CD4-positive, alpha-beta T cell treated with Interleukin-17A for 1 hour (primary cell): ENCODE data around the gene SPOCK1.

Experiments
- DNase-seq: peaks from one replicate; pipeline ENCODE4 v3.0.0-alpha.2; 2020

Gene SPOCK1

DNA sequence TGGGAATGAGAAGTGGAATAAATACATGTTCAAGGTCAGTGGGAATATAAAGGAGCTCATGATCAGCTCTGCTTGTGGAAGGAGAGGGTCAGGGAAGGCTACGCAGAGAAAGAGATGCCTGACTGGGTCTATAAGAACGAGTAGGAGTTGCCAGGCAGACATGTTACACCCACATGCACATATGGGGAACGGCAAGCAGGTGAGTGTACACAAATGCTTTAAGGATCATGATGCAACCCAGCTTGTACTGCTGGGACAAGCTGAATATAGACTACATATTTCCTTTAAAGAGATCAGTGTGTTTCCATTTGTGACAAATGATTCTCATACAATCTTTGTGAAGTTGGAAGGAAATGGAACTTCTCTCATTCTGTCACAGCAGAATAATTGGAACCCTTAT lies 141.7 kb downstream of the SPOCK1 start:
- DNase-seq, result no peak

DNA sequence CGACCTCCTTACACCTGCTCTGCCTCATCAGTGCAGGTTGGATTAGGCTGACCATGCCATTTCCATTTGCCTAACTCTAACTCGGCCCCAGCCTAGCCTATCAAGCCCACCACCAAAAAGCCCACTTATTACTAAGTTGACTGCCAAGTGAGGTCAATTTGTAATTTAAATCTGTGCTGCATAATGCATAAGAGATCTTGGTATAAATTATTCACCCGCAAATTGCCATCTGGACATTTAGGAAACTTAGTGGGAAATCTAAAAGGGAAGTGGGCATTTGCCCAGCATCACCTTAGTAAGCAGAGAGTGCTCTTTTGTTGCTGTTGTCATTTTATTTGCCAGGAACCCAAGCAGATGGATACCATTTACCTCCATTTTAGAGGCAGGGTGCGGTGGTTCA lies 143.0 kb downstream of the SPOCK1 start:
- DNase-seq, result no peak

DNA sequence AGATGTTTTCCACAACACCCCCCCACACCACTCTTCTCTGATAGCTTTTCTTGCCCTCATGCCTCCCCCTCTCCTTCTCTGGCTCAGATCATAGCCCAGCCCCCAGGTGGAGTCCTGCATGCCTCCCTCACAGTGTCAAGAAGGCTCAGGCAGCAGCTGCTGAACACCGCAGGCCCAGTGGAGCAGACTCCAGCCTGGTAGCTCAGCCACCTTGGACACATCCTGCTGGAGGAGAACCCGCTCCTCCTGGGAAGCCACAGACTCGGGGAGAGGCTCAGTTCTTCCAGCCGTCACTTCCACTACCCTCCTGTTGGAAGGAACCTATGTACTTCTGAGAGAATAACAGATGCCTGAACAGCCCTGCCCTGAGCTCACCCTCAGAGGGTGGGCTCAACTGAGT lies 143.4 kb downstream of the SPOCK1 start:
- DNase-seq, result no peak

DNA sequence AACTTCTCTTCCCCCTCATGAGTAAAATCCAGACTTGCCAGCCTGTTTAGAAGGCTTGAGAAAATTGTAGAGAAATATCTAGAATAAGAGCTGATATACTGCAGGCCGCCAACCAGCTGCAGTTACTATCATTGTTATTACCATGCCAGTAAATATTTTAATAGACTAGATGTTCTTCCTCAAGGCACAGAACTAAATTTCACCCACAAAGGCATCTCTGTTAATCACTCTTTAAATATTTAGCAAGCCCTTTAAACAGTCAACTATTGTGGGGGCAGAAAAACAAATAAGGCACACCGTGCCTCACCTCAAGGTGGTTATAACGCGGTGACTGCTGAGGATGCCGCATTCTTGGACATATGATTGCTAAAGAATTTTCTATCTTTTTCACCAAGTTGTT lies 147.0 kb downstream of the SPOCK1 start:
- no peak for DNase-seq

DNA sequence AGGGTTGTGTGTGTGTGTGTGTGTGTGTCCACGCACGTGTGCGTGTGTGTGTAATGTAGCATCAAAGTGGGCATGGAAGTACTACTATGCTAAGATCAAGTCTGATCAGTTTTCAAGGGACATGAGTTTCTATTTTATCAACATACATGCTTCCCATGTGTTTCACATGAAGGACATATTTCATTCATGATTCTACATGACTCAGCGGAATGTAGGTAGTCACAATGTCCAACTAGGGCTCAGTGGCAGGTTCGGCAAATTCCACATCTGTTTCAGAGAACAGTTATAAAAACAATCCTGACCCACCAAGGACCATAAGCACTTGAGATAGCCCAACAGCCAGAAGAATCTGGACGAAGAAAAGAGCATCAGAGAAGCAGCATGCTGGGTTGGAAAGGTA lies 148.3 kb downstream of the SPOCK1 start:
- DNase-seq, result no peak

DNA sequence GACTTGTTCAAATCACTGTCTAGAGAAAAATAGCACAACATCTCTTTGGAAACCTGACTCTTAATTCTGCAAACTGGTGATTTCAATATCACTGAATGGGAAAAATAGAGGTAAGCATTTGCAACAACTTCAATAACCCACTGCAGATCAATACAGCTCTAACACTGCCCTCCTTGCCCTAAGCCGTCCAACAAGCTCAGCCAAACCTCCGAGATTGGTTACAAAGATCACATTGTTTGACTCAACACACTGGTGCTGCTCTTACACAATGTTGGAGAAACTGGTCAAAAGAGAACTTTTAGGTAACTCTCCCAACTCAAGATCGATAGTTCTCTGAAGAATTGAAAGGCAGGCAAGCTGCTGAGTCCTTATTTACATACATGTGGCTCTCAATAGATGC lies 150.4 kb downstream of the SPOCK1 start:
- DNase-seq, result no peak

DNA sequence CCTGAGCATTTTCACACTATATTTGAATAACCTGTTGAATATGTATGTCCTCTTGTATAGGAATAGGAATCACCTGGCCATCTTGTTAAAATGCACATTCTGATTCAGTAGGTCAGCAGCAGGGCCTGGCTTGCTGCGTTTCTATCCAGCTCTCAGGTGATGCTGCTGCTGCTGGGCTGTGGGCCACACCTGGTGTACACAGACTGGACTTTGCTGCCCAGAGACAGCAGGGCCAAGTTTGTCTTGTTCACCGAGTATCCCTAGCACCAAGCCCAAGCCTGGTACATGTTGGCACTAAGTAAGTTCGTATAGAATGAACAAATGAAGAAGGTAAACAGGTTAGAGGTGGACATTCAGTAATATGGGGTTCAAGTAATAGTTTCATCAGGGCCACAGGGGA lies 151.3 kb downstream of the SPOCK1 start:
- no peak for DNase-seq

DNA sequence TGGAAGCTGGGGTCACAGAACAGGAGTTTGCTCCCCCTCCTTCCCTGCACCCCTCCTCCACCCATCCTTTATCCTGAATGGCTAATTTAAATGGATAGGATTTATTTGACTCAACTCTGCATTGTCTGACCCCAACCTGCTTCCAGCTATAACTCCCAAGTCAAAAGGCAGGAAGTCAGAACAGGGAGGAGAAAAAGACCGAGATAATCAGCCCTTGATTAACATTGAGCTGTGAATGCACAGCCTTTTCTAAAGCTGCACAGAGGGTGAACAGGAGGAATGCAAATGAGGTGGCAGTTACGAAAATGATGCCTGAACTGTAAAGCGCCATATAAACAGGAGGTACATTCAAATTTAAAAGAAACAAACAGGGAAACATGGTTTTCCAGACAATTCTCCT lies 152.8 kb downstream of the SPOCK1 start:
- no peak for DNase-seq

DNA sequence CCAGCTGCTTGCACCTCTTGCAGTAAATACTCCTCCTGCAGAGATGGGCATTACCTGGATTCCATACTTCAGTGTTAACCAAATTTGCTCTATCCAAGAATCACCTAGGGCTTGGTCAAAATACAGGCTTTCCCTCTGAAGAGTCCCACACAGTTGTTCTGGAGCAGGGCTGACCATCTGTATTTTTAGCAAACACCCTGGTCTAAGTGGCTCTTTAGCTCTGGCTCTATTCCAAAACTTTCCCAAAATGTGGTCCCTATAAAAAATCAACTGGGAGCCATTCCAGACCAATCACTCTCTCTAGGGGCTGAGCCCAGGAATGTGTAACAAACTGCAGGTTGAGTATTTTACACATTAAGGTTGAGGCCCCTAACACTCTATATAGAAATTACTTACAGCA lies 153.7 kb downstream of the SPOCK1 start:
- DNase-seq, result no peak

DNA sequence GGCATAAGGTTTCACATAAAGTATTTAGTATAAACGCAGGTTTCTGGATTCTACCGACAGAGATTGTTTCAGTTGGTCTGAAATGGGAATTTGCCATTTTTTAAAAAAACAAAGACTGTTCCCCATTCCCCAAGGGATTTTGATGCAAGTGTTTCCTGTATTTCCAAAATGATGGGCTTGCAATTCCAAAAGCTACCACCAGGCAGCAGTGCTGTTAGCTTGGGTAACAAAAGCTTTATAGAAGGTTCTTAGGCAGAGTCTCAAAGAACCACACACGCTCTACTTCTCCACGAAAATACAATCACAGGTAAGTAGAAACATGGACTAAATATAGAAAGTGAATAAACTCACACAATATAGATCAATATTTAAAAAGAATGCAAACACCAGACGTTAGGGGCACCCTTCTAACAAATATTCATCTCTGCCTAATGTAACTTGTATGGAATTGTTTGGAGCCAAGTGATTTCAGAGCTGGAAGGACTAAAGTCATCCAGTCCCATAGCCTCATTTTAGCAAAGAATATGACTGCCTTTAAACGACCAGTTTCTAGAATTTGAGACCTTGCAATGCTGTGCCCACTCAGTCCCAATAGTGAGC lies 154.3 kb downstream of the SPOCK1 start:
- no peak for DNase-seq

DNA sequence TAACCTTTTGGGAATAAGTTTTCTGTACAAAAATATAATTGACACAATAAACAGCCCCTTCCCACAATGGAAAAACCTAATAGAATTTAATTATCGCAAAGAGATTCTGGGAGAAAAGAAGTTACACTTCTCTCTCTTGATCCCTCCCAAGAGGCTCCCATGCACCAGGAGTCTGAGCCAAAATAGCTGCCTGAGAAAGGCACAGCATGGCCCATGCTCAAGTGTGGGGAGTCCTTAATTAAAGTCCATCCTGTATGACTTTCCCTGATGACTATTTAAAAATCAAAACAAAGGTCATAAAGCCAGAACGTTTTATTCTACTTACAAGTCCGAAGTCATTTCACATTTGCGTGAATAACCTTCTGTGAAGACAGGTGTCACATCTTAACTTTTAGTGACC lies 155.1 kb downstream of the SPOCK1 start:
- no peak for DNase-seq

DNA sequence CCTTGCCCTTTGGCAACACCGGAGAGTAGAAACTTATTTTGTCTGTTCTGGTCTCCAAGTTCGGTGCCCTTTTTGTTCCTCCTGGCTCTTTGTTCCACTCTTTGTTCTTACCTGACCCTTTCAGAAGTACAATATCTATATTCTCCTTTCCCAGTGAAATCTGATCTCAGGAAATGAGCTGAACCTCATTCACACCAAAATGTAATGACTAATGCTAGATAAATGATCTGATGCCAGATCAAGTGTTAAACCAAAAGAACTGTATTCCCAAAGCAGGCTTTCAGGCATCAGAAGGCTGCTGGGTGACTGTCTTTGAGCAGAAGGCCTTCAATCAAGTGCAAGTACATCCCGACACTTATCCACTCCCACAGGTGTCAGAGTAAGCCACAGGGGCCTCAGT lies 156.4 kb downstream of the SPOCK1 start:
- DNase-seq, result no peak

DNA sequence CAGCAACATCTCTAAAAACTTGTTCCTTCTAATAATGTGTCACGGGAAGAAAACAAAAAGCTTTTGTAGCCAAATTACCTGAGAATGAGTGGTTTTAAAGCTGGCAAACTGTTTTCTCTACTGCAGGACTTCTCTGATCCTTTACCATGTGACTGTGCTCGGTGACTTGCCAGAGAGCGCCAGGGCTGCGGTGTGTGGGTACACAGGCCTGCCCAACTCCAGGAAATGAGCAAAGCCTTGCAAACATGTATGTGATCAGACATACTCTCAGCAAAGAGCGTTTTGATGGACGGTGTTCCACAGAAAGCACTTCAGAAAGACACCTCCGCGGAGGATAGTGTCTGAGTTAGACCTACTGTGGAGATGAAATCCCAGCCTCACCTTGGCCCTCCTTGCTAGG lies 157.3 kb downstream of the SPOCK1 start:
- DNase-seq, result no peak

DNA sequence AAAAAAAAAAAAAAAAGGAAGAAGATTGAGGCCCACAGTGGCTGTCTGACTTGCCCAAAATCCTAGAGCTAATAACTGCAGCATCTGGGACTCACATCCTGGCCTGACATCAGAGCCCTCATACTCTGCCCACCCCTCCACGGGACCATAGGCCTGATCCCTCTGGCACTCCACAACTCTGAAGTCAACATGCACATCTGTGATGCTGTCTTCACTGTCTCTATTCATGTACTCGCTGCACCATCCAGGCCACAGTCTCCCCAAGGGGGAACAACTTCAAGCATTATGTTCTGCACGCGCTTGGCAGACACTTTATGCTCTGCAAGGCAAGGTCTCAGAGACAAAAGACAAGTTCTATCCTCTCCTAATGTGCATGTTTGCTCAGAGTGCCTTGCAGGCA lies 158.2 kb downstream of the SPOCK1 start:
- no peak for DNase-seq

DNA sequence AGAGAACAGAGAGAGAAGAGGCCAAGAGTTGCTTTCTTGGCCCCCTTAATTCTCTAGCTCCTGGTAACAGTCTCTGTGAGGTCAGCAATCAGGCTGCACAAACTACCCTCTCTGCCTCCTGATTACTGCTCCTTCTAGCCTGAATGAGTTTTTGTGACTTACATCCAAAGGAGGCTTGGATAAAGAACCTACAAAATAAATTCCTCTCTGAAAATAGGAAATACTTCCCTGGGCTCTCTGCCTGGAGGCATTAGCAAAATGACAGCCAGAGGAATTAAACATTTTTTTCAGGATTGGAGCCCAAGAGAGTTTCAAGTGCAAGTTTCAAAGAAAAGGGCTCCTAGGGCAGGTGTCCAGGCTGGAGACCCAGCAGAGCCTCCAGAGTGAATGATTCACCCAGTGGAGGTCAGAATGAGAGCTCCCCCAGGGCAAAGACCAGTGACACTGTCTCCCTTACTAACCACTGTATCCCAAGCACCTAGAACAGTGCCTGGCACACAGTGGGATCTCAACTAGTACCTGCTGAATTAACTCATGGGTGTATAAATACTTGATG lies 162.5 kb downstream of the SPOCK1 start:
- DNase-seq, result no peak

DNA sequence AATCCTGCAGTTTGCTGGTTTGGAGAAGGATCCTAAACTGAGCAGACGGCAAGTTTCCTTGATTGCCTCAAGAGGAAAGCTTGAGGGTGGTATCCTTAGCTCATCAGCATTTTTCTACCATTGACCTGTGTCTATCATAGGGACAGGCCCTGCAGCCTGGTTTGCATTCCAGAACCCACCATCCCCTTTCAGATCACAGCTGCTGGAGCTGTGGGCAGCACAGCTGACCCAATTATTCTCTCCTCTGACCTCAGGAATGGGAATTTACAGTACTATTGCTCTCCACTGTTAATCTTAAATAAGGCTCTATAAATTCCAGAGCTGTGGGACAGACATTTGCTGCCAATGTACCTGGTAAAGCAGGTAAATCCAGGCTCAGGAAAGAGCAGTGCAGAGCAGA lies 163.0 kb downstream of the SPOCK1 start:
- DNase-seq, result no peak

DNA sequence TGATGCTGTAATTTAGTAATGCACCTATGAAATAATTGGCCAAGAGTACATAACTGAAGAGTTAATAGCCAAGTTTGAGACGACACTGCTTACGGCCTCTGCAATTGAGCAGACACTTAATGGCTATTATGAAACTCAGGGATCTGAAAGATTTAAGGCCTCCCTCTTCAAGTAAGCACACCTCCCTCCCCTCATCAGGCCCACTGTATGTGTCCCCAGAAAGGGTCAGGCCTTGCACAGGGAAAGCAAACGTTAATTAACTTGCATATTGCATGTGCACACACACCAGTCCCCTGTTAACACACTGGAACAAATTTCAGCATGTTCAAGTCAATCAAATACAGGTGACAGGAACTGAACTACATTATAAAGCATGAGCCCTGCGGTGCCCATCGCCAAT lies 163.6 kb downstream of the SPOCK1 start:
- DNase-seq, result no peak

DNA sequence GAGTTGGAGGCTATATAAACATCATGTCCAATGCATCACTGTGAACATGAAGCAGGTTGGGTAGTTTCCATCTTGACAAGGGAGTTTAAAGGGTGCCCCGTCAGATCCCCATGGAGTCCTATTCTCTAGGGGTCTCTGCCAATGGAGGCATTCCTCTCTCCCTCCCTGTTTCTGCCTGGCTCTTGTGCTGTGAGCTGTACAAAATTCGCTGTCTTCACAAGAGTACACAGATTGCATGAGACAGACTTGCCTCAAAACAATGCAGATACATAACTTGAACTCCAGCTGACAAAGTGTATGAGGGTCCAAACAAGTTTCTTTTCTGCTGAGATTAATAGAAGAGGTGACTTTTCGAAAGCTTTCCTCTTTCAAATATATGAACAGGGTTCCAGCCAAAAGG lies 165.2 kb downstream of the SPOCK1 start:
- DNase-seq, result no peak

DNA sequence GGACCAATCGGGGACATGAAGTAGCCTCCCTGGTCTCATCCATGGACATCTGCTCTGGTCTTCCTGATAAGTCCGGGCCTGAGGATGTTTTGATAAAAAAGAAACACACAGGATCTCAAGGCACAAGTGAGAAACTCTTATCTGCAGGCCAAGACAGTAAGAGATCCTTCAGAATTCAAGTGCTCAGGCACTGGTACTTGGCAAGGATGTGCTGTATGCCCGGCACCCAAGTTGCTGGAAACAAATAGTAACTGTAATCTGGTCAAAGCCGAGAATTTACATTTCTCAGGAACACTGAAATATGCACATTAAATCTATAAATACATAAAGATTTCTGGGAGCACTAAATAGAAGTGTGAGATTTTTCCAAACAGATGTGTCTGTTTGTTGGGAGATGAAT lies 165.7 kb downstream of the SPOCK1 start:
- DNase-seq, result no peak

DNA sequence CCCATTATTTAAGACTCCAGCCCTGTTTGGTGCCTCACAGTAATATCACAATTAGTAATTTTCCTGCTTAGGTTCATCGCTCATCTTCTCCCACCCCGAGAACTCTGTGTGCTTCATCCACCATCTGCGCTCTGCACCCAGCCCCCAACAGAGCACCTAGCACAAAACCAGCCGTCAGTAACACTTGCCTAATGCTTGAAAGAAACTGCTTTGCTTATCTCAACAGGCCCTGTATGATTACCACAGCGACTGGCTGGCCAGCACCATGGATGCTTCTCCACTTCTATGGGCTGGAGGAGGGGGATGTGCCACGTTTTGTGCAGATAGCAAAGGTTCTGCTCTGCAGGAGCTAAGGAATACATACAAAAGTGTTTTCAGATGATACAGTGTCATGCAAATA lies 166.8 kb downstream of the SPOCK1 start:
- DNase-seq, result no peak

DNA sequence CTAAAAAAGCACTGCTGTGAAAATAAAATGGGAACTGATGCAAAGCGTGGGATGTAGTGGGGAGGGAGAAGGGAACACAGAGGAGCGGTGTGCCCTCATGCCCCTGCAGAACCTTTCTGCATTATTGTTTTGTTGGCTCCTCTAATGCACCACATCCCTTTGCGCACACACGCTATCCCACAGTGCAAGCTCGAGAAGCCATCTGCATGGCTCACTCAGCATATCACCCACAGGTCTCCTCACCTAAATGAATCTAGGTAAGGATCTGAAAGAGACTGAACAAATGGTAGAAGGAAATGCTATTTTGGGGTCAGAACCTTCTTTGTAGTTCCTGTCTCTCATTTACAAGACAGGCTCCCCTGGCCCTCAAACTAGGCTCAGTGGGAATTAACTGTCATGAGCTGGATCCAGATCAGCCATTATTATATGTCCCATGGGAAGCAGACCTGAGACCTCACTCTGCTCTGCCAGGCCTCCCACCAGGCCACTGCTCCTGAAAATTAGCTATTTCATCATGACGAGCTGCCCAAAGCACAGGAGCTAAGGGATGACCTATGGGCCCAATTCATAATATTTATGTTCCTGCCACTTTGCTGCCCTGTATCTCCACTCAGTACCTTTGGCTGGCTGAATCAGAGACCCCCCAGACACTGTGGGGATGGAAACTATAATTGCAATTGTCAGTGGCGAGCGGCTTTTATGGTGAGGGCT lies 169.4 kb downstream of the SPOCK1 start:
- no peak for DNase-seq

DNA sequence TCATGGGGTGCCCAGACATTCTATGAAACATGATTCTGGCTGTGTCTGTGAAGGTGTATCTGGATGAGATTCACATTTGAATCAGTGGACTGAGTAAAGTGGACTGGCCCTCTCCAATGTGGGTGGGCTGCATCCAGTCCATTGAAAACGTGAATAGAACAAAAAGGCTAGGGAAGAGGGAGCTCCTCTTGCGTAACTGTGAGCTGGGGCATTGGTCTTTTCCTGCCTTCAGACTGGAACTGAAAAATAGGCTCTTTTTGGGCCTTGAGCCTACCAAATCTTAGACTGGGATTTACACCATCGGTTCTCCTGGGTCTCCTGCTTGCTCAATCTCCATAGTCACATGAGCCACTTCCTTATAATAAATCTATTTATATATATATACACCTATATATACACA lies 170.1 kb downstream of the SPOCK1 start:
- DNase-seq, result no peak

DNA sequence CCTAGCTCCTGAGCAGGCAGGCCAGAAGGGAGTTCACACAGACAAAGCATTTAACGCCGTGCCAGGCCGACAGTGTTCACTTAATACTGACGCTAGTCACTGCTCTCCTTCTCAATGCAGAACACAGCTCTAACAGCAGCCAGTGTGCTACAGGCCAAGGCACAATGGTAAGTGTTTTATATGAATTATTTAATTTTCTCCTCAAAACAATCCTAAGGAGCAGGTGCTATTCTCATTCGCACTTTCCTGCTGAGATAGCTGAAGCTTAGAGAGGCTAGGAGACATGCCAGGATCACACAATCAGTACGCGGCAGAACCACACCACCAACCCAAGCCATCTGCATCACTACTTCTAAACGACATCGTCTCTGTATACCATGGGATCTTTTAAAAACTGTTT lies 170.7 kb downstream of the SPOCK1 start:
- DNase-seq, result no peak

DNA sequence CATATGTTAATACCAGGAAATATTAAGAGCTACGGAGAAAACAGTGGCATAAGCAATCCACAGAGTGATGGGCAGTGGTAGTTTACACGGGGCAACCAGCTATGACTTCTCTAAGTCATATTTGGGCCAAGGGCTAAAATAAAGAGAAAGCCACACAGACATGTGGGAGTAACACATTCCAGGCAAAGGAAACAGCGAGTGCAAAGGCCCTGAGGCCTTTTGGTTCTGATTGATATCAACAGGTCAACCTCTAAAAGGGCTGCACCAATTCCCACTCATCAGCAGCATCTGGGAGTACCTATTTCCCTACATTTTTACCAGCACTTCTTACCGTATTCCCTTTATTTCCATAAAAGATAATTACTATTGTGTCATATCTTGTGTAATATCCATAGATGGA lies 173.4 kb downstream of the SPOCK1 start:
- no peak for DNase-seq
